Liver (tissue), 9 donors: ENCODE measurements around the gene LAMC2. TPM values are rescaled to one million over a fixed set of nuclear protein-coding genes. Genes with fewer than 3 reads are reported as not detected.

Experiments
- DNase-seq: peaks from one replicate; pipeline ENCODE4 v3.0.0-alpha.2; 2017; ENCODE audit warnings: low spot score
- H3K27ac ChIP-seq, 2 donors: one replicate each; pipeline ENCODE4 v1.7.0; 2013; ENCODE audit warnings: inconsistent platforms in 2 of 2, low read length in 2 of 2, control low read depth in 1 of 2, low read depth in 1 of 2, mild to moderate bottlenecking in 1 of 2
- H3K27me3 ChIP-seq, 4 donors: one replicate each; pipeline versions ENCODE4 v1.6.1 to v1.7.0; 2013; ENCODE audit warnings: low read length in 3 of 4, inconsistent platforms in 1 of 4, mild to moderate bottlenecking in 1 of 4, moderate library complexity in 1 of 4; ENCODE audit not compliant: control insufficient read depth in 4 of 4, insufficient read depth in 4 of 4
- H3K36me3 ChIP-seq, 4 donors: one replicate each; pipeline versions ENCODE4 v1.6.1 to v1.7.0; 2013; ENCODE audit warnings: low read length in 3 of 4, mild to moderate bottlenecking in 3 of 4, low read depth in 1 of 4, moderate library complexity in 1 of 4; ENCODE audit not compliant: control insufficient read depth in 4 of 4, insufficient read depth in 3 of 4
- H3K4me1 ChIP-seq, 4 donors: one replicate each; pipeline versions ENCODE4 v1.6.1 to v1.7.0; 2013; ENCODE audit warnings: low read length in 3 of 4, mild to moderate bottlenecking in 3 of 4, moderate library complexity in 1 of 4; ENCODE audit not compliant: control insufficient read depth in 4 of 4, insufficient read depth in 4 of 4
- H3K4me3 ChIP-seq, 3 donors: one replicate each; pipeline versions ENCODE4 v1.6.1 to v1.7.0; 2013; ENCODE audit warnings: low read length in 3 of 3, control low read depth in 1 of 3, low read depth in 1 of 3, mild to moderate bottlenecking in 1 of 3
- H3K9ac ChIP-seq, 2 donors: one replicate each; pipeline ENCODE4 v1.7.0; 2013; ENCODE audit warnings: low read length in 2 of 2, mild to moderate bottlenecking in 2 of 2, moderate library complexity in 2 of 2, control low read depth in 1 of 2, low read depth in 1 of 2
- H3K9me3 ChIP-seq, 4 donors: one replicate each; pipeline versions ENCODE4 v1.6.1 to v1.7.0; 2013; ENCODE audit warnings: low read length in 3 of 4; ENCODE audit not compliant: control insufficient read depth in 4 of 4
- EGR1 ChIP-seq, 2 donors: IDR thresholded peaks; 2 replicates each; pipeline ENCODE4 v1.6.1; 2016 to 2018; ENCODE audit warnings: antibody characterized with exemption in 2 of 2, low read depth in 2 of 2
- FOXA1 ChIP-seq: IDR thresholded peaks from 2 replicates; pipeline ENCODE4 v1.6.1; 2016; ENCODE audit warnings: antibody characterized with exemption
- FOXA2 ChIP-seq: IDR thresholded peaks from 2 replicates; pipeline ENCODE4 v1.6.1; 2016; ENCODE audit warnings: antibody characterized with exemption
- GABPA ChIP-seq, 2 donors: IDR thresholded peaks in 1 of 2; conservative IDR thresholded peaks in 1 of 2; 2 replicates each; pipeline ENCODE4 v1.6.1; 2016; ENCODE audit warnings: antibody characterized with exemption in 2 of 2, mild to moderate bottlenecking in 1 of 2, moderate library complexity in 1 of 2
- HNF4A ChIP-seq, 2 donors: conservative IDR thresholded peaks; 2 replicates each; pipeline ENCODE4 v1.6.1; 2016; ENCODE audit warnings: antibody characterized with exemption in 2 of 2, mild to moderate bottlenecking in 2 of 2
- HNF4G ChIP-seq: IDR thresholded peaks from 2 replicates; pipeline ENCODE4 v1.6.1; 2016; ENCODE audit warnings: antibody characterized with exemption
- JUND ChIP-seq, 2 donors: IDR thresholded peaks; 2 replicates each; pipeline ENCODE4 v1.6.1; 2016; ENCODE audit warnings: antibody characterized with exemption in 2 of 2
- NR2F2 ChIP-seq: IDR thresholded peaks from 2 replicates; pipeline ENCODE4 v1.6.1; 2016; ENCODE audit warnings: antibody characterized with exemption
- RAD21 ChIP-seq, 2 donors: IDR thresholded peaks; 2 replicates each; pipeline ENCODE4 v1.6.1; 2016; ENCODE audit warnings: antibody characterized with exemption in 2 of 2, mild to moderate bottlenecking in 2 of 2
- RXRA ChIP-seq, 2 donors: IDR thresholded peaks; 2 replicates each; pipeline ENCODE4 v1.6.1; 2017 to 2018; ENCODE audit warnings: antibody characterized with exemption in 2 of 2, mild to moderate bottlenecking in 1 of 2
- SP1 ChIP-seq: IDR thresholded peaks from 2 replicates; pipeline ENCODE4 v1.6.1; 2018; ENCODE audit warnings: antibody characterized with exemption, mild to moderate bottlenecking
- TAF1 ChIP-seq: conservative IDR thresholded peaks from 2 replicates; pipeline ENCODE4 v1.6.1; 2016; ENCODE audit warnings: antibody characterized with exemption, mild to moderate bottlenecking
- YY1 ChIP-seq: IDR thresholded peaks from 2 replicates; pipeline ENCODE4 v1.6.1; 2016; ENCODE audit warnings: antibody characterized with exemption, mild to moderate bottlenecking
- ZBTB33 ChIP-seq: IDR thresholded peaks from 2 replicates; pipeline ENCODE4 v1.6.1; 2016; ENCODE audit warnings: antibody characterized with exemption
- WGBS: extraction: QIAGEN DNeasy Blood & Tissue Kit; methylation state at CpG from one replicate; pipeline ENCODE4 v1.1.7; 2013; 5-methylcytosine and 5-hydroxymethylcytosine counted together
- polyA plus RNA-seq, 2 donors: library from polyadenylated mRNA; stranded (reverse) in 1 of 2; unstranded in 1 of 2; fragments of 200-250 nt in 1 of 2; fragments of >200 nt in 1 of 2; fragmentation: Nextera tagmentation in 1 of 2; extraction: Ambion mirVana in 1 of 2; gene quantifications; one replicate each; pipeline versions ENCODE4 v1.2.1 to v1.2.3, GENCODE V29; 2013 to 2015
- total RNA-seq, 2 donors: library from RNA; depleted of rRNA; stranded (reverse); fragments of >200 nt; gene quantifications; one replicate each; pipeline ENCODE4 v1.2.3, GENCODE V29; 2014
- TF ChIP-seq, protein P1 (sequence below): fragments of 150-350 bp; IDR thresholded peaks from 2 replicates; pipeline ENCODE4 v1.5.1; 2017; ENCODE audit warnings: improper control_type of control experiment, low read depth, low read length; ENCODE audit not compliant: missing input control
- TF ChIP-seq, protein P2 (sequence below): IDR thresholded peaks from 2 replicates; pipeline ENCODE4 v1.6.1; 2016; ENCODE audit warnings: antibody characterized with exemption
- TF ChIP-seq, protein P3 (sequence below): IDR thresholded peaks from 2 replicates; pipeline ENCODE4 v1.6.1; 2016; ENCODE audit warnings: antibody characterized with exemption
- TF ChIP-seq, protein P4 (sequence below): IDR thresholded peaks from 2 replicates; pipeline ENCODE4 v1.6.1; 2016; ENCODE audit warnings: antibody characterized with exemption, mild to moderate bottlenecking
- donor health status: healthy.
- donor health status: healthy.
- donor health status: healthy.
- donor health status: healthy.
- donor health status: healthy.

LAMC2 gene
- total and polyA plus RNA-seq, 4 donors = 0.05 to 0.42 (median 0.16) TPM

- Histone ChIP-seq H3K36me3 (no peaks in the 10 kb centered on the region), H3K9me3 (no peaks in the 10 kb centered on the region), H3K4me1 (no peaks in the 10 kb centered on the region), H3K27ac (no peak overlapping the region), H3K27me3 (no peaks in the 10 kb centered on the region), H3K9ac (no peak overlapping the region), H3K4me3 (no peak overlapping the region)
- DNase-seq = no peak
- no peak for TF ChIP-seq JUND (IDR thresholded peaks at IDR 0.05)
- no peak for TF ChIP-seq NR2F2
- no peak for TF ChIP-seq FOXA1
- TF ChIP-seq GABPA (IDR thresholded peaks at IDR 0.05 in 1 of 2, conservative IDR thresholded peaks at IDR 0.05 in 1 of 2) = no peak
- TF ChIP-seq YY1 = no peak
- TF ChIP-seq FOXA2 = no peak
- TF ChIP-seq, protein P1, sequence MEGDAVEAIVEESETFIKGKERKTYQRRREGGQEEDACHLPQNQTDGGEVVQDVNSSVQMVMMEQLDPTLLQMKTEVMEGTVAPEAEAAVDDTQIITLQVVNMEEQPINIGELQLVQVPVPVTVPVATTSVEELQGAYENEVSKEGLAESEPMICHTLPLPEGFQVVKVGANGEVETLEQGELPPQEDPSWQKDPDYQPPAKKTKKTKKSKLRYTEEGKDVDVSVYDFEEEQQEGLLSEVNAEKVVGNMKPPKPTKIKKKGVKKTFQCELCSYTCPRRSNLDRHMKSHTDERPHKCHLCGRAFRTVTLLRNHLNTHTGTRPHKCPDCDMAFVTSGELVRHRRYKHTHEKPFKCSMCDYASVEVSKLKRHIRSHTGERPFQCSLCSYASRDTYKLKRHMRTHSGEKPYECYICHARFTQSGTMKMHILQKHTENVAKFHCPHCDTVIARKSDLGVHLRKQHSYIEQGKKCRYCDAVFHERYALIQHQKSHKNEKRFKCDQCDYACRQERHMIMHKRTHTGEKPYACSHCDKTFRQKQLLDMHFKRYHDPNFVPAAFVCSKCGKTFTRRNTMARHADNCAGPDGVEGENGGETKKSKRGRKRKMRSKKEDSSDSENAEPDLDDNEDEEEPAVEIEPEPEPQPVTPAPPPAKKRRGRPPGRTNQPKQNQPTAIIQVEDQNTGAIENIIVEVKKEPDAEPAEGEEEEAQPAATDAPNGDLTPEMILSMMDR = no peak
- TF ChIP-seq RAD21 (IDR thresholded peaks at IDR 0.05) = no peak
- TF ChIP-seq HNF4G = no peak
- TF ChIP-seq TAF1 = no peak
- TF ChIP-seq SP1 = no peak
- TF ChIP-seq, protein P2, sequence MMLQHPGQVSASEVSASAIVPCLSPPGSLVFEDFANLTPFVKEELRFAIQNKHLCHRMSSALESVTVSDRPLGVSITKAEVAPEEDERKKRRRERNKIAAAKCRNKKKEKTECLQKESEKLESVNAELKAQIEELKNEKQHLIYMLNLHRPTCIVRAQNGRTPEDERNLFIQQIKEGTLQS = no peak
- TF ChIP-seq, protein P3, sequence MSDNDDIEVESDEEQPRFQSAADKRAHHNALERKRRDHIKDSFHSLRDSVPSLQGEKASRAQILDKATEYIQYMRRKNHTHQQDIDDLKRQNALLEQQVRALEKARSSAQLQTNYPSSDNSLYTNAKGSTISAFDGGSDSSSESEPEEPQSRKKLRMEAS = no peak
- no peak for TF ChIP-seq RXRA (IDR thresholded peaks at IDR 0.05)
These were observed 33.5 kb downstream of the LAMC2 start for GRCh38 chr1:183219616-183220009.

DNA sequence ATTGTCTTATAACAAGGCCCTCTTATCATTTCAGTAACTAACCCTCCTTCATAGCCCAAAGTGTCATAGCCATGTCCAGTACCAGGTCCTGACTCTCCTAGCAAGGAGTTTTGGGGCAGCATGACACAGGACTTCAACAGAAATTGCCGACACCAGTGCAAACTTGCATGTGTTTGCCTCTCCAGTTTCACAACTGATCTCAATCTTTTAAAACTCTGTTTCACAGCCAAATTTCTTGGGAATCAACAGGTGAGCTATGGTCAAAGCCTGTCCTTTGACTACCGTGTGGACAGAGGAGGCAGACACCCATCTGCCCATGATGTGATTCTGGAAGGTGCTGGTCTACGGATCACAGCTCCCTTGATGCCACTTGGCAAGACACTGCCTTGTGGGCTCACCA, 36.8 kb downstream of the LAMC2 start:
- 48% methylated on average over 3 of the region's 3 CpGs for WGBS
- Histone ChIP-seq H3K4me1 (no peaks in the 10 kb centered on the region), H3K9me3 (no peaks in the 10 kb centered on the region), H3K27ac (no peak overlapping the region), H3K9ac (no peak overlapping the region), H3K4me3 (no peak overlapping the region), H3K27me3 (no peaks in the 10 kb centered on the region), H3K36me3 (no peaks in the 10 kb centered on the region)
- no peak for TF ChIP-seq FOXA1
- TF ChIP-seq HNF4A (conservative IDR thresholded peaks at IDR 0.05) = peak in 1 of 2 donors; percentile 20
- no peak for TF ChIP-seq RXRA (IDR thresholded peaks at IDR 0.05)
- TF ChIP-seq RAD21 (IDR thresholded peaks at IDR 0.05) = no peak
- no peak for TF ChIP-seq SP1
- no peak for DNase-seq

DNA sequence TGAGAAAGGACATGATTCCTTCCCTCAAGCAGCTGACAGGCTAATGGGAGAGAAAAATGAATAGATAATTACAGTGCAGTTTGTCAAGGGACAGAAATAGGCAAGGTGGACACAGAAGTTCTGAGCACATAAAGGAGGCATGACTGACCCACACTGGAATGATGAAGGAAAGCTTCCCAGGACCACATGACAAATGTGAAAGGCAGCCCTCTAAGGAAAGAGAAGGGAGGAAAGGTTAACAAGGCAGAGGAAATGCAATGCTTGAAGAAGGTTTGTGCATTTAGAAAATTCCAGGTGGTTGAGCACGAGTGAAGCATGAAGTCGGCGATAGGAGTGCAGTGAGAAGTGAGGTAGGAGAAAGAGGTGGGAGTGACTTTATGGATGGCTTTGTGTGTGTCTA, 37.4 kb downstream of the LAMC2 start:
- Histone ChIP-seq H3K9ac (no peak overlapping the region), H3K4me1 (no peaks in the 10 kb centered on the region), H3K36me3 (no peaks in the 10 kb centered on the region), H3K27ac (no peak overlapping the region), H3K4me3 (no peak overlapping the region), H3K9me3 (no peaks in the 10 kb centered on the region), H3K27me3 (no peaks in the 10 kb centered on the region)
- WGBS = 93% methylated on average over 3 of the region's 3 CpGs
- DNase-seq = no peak
- TF ChIP-seq EGR1 (IDR thresholded peaks at IDR 0.05; ENCODE audit: low read depth in 2 of 2) (no peak), RAD21 (IDR thresholded peaks at IDR 0.05) (no peak), JUND (IDR thresholded peaks at IDR 0.05) (no peak), NR2F2 (no peak), ZBTB33 (no peak), TAF1 (no peak), FOXA2 (no peak), SP1 (no peak), HNF4G (no peak), YY1 (no peak), HNF4A (conservative IDR thresholded peaks at IDR 0.05) (no peak)
- TF ChIP-seq, protein P4, sequence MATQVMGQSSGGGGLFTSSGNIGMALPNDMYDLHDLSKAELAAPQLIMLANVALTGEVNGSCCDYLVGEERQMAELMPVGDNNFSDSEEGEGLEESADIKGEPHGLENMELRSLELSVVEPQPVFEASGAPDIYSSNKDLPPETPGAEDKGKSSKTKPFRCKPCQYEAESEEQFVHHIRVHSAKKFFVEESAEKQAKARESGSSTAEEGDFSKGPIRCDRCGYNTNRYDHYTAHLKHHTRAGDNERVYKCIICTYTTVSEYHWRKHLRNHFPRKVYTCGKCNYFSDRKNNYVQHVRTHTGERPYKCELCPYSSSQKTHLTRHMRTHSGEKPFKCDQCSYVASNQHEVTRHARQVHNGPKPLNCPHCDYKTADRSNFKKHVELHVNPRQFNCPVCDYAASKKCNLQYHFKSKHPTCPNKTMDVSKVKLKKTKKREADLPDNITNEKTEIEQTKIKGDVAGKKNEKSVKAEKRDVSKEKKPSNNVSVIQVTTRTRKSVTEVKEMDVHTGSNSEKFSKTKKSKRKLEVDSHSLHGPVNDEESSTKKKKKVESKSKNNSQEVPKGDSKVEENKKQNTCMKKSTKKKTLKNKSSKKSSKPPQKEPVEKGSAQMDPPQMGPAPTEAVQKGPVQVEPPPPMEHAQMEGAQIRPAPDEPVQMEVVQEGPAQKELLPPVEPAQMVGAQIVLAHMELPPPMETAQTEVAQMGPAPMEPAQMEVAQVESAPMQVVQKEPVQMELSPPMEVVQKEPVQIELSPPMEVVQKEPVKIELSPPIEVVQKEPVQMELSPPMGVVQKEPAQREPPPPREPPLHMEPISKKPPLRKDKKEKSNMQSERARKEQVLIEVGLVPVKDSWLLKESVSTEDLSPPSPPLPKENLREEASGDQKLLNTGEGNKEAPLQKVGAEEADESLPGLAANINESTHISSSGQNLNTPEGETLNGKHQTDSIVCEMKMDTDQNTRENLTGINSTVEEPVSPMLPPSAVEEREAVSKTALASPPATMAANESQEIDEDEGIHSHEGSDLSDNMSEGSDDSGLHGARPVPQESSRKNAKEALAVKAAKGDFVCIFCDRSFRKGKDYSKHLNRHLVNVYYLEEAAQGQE = no peak
- TF ChIP-seq, protein P3 = no peak
